Measurements from ENCODE around the gene TBC1D32. TPM values are rescaled to one million over a fixed set of nuclear protein-coding genes. Genes with fewer than 3 reads are reported as not detected.
"Not testable (repeated sequence)": the region's sequence is repeated elsewhere in the genome, so short reads cannot be mapped to it uniquely, and the experiment has no call there.

The TBC1D32 gene, protein sequence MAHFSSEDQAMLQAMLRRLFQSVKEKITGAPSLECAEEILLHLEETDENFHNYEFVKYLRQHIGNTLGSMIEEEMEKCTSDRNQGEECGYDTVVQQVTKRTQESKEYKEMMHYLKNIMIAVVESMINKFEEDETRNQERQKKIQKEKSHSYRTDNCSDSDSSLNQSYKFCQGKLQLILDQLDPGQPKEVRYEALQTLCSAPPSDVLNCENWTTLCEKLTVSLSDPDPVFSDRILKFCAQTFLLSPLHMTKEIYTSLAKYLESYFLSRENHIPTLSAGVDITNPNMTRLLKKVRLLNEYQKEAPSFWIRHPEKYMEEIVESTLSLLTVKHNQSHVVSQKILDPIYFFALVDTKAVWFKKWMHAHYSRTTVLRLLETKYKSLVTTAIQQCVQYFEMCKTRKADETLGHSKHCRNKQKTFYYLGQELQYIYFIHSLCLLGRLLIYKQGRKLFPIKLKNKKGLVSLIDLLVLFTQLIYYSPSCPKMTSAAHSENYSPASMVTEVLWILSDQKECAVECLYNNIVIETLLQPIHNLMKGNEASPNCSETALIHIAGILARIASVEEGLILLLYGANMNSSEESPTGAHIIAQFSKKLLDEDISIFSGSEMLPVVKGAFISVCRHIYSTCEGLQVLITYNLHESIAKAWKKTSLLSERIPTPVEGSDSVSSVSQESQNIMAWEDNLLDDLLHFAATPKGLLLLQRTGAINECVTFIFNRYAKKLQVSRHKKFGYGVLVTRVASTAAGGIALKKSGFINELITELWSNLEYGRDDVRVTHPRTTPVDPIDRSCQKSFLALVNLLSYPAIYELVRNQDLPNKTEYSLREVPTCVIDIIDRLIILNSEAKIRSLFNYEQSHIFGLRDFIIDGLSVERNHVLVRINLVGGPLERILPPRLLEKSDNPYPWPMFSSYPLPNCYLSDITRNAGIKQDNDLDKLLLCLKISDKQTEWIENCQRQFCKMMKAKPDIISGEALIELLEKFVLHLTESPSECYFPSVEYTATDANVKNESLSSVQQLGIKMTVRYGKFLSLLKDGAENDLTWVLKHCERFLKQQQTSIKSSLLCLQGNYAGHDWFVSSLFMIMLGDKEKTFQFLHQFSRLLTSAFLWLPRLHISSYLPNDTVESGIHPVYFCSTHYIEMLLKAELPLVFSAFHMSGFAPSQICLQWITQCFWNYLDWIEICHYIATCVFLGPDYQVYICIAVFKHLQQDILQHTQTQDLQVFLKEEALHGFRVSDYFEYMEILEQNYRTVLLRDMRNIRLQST
- 10 to 100 TPM; 10.1 to 15.9 (median 15.1) TPM for polyA plus RNA-seq (ENCODE audit: insufficient read length in 3 of 3)
- long read RNA-seq, donor 1 = 0 reads
- long read RNA-seq, donor 2, full-length matches to known transcripts = 2 of 2 reads
- long read RNA-seq, donor 2, partial matches to known transcripts = 0 of 2 reads
- long read RNA-seq, donor 2, other reads (novel, unspliced or antisense) = 0 of 2 reads
- long read RNA-seq, donor 3 = 0 reads
- long read RNA-seq, donor 4, full-length matches to known transcripts = 1 of 1 reads
- long read RNA-seq, donor 4, partial matches to known transcripts = 0 of 1 reads
- long read RNA-seq, donor 4, other reads (novel, unspliced or antisense) = 0 of 1 reads
- long read RNA-seq, donor 5 = 0 reads
- long read RNA-seq, donor 6, partial matches to known transcripts = 0 of 1 reads
- long read RNA-seq, donor 6, other reads (novel, unspliced or antisense) = 0 of 1 reads
- long read RNA-seq, donor 7 = 0 reads
- long read RNA-seq, donor 8 = 0 reads
- long read RNA-seq, donor 9, full-length matches to known transcripts = 1 of 1 reads
- long read RNA-seq, donor 9, partial matches to known transcripts = 0 of 1 reads
- long read RNA-seq, donor 9, other reads (novel, unspliced or antisense) = 0 of 1 reads
- long read RNA-seq, donor 10 = 0 reads
- long read RNA-seq, donor 11 = 0 reads
- long read RNA-seq, donor 12 = 0 reads
- long read RNA-seq, donor 13, partial matches to known transcripts = 0 of 1 reads
- long read RNA-seq, donor 13, other reads (novel, unspliced or antisense) = 0 of 1 reads
- long read RNA-seq, donor 14 = 0 reads
- long read RNA-seq, donor 15 = 0 reads
- long read RNA-seq, donor 16 = 0 reads

DNA sequence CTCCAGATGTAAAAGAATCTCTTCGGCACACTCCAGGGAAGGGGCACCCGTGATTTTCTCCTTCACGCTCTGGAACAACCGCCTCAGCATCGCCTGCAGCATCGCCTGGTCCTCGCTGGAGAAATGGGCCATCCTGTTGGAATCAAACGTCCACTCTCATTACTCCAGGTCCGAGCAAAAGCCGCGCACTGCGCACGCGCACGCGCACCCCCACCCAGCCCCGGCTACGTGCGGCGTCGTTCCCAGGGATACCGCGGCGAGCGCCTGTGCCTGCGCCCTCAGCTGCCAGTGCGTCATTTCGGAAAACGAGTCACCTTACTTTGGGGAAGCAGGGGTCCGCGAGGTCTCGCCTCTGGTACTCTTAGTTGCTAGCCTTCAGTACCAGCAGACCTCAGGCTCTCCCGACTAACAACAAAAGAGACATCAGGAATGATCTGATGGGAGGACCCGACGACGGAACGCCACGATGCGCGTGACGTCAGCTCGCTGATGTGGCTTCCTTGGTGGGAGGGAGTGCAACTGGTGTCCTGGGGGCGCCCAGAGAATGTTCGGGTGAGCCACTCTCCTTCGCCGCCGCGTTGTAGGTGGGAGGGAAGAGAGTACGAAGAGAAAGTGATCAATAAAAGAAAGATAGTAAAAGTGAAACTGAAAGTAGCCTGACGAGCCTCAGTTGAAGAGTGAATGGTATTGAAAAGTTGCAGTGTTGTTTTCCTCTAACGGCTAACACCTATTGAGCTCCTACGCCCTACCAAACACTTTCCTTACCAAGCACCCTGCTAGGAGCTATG lies at the start of gene TBC1D32:
TSS of gene TBC1D32 (minus strand) at position 182 of the 788 bp plus-strand sequence. CDS start at position 132, 50 bp downstream.
- peak; percentile 92 for DNase-seq

DNA sequence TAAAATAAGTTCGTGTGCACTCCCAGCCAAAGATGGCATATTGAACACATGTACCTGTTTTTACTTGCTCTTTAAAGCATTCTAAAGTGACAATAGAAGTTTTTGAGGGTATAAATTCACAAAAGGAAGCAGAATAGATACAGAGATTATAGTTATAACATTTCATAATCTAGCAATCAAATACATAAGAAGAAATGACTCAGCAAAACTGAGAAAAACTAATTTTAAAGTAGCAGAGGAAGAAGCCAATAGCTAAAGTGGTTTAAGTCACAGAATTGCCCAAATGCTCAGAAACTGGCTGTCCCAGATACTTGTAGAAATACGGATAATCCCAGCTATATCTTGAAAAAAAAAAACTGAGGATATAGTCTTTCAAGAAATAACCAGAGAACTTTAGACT lies 49.2 kb upstream of the TBC1D32 start:
- no peak for DNase-seq

DNA sequence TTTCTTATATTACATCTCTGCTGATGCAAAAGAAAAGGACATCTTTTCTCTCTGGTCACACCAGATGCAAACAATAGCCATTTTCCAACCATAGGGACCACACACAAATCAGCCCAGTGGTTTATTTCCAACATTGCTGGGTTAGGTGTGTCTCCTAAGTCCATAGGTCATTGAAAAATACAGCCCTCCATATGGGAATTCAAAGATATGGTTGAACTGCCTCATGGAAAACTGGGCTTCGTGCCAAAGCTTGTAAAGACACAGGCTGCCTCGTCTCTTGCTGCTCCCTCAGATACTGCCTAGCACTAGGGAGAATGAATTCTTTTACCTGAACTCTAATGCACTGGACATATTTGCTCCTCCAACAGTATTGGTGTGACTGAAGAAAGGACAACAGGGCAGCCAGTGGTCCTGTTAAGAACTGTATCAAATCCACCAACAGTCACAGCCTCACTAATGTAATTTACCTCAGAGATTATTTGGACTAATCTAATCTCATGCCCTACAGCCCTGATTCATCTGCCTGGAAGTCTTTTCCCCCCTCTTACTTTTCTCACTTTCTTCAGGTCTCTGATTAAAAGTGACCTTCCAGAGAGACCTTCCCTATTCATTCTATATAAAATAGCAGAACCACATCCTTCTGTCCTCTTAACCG lies 48.3 kb upstream of the TBC1D32 start:
- DNase-seq = no peak

DNA sequence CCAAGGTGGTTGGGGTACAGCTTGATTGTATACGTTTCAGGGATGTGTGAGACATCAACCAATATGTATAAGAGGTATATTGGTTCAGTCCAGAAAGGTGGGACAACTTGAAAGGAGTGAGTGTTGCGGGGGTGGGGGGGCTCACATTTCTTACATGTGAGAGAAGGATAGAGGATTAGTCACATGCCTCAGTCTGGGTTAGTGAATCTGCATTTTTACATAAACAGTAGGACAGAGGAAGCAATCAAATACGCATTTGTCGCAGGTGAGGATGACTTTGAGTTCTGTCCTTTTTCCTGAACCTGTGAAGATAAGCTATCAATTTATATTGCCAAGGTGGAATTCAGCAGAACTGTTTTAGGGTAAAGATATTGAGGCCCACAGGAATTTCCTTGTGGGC lies 42.1 kb upstream of the TBC1D32 start:
- no peak for DNase-seq

DNA sequence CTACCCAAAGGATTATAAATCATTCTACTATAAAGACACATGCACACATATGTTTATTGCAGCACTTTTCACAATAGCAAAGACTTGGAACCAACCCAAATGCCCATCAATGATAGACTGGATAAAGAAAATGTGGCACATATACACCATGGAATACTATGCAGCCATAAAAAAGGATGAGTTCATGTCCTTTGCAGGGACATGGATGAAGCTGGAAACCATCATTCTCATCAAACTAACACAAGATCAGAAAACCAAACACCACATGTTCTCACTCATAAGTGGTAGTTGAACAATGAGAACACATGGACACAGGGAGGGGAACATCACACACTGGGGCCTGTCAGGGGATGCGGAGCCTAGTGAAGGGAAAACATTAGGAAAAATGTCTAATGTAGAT lies 39.9 kb upstream of the TBC1D32 start:
- DNase-seq = not testable (repeated sequence)

DNA sequence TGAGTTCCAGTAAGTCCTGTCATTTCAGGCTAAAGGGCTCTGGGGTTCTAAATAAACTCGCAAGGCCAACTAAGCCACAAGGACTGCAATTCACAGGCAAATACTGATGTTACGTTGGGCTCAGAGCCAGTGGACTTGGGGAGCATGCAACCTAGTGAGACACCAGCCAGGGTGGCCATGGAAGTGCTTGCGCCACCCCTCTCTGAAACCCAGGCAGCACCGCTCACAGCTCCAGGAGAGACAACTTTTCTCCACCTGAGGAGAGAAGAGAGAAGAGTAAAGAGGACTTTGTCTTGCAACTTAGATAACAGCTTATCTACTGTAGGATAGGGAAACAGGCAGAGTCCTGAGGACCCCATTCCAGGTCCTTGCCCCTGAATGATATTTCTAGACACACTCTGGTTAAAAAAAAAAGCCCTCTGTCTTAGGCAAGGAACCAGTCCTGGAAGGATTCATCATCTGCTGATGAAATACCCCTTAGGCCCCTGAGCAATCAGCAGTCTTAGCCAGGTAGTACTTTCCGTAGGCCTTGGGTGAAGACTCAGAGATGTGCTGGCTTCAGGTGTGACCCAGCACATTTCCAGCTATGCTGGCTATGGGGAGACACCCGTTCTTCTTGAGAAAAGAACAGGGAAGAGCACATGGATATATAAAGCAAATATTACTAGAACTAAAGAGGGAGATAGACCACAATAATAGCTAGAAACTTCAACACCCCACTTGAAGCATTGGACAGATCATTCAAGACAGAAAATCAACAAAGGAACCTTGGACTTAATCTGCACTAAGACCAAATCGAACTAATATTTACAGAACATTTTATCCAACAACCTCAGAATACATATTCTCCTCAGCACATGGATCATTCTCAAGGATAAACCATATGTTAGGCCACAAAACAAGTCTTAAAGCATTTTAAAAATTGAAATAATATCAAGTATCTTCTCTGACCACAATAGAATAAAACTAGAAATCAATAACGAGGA lies 31.5 kb upstream of the TBC1D32 start:
- no peak for DNase-seq

DNA sequence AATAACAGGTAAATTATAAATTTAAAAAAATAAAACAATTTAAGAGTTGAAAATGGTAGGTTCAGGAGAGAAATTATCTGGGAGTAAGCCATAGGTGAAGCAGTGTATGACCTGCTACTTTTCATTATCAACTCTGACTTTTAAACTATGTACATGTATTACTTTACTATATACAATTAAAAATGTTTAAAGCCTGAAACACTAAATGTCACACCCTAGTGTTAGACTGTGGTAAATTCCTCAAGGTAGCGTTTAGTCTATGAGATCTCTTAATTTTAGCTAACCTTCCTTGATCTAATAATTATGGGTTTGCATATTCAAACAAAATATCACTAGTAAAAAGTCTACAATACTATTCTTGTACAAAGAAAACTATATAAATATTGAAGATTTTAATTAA lies 22.3 kb upstream of the TBC1D32 start:
- no peak for DNase-seq

DNA sequence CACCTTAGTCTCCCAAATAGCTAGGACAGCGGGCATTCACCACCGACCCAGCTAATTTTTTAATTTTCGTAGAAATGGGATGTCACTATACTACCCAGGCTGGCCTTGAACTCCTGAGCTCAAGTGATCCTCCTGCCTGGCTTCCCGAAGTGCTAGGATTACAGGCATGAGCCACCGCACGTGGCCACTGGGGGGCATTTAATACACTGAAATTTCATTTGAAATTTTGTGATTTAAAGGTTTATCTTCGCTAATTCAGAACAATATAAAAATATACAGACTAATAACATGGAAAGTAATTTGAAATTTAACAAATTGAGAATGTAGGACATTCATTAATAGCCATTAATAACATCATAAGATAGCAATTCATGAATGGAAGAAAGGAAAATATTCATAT lies 20.5 kb upstream of the TBC1D32 start:
- no peak for DNase-seq

DNA sequence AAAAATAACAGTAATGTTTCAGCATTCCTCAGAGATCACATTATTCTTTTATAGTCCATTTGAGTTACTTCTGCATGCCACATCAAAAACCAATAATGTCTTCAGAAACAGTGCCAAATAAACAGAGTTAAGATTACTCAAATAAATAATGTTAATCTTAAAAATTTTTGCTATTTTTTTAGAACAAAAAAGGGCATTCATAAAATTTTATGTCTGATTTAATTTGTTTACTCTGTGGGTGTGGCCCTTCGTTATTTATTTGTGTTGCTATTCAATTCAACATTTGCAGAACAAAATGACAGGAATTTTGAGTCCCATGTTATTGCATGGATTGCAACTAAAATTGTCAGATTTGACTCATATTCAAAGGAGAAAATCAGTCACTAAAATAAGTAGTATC lies 18.7 kb upstream of the TBC1D32 start:
- no peak for DNase-seq

DNA sequence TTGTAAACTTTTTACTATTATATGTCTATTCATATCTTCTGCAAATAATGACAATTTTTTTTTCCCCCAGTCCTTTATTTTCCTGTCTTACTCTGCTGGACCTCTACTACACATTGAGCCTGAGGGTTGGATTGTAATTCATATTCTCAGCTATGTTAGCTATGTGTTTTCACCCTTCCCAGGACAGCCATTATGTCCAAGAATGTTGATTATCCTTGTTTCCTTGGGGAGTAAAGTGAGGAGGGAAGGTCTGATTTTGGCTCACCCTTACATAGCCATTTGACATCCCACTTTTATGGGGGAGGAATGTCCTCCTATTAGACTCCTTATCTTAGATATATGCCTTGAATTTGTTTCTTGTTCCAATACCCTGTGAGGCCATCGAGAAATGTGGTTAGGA lies 17.6 kb upstream of the TBC1D32 start:
- DNase-seq = no peak

DNA sequence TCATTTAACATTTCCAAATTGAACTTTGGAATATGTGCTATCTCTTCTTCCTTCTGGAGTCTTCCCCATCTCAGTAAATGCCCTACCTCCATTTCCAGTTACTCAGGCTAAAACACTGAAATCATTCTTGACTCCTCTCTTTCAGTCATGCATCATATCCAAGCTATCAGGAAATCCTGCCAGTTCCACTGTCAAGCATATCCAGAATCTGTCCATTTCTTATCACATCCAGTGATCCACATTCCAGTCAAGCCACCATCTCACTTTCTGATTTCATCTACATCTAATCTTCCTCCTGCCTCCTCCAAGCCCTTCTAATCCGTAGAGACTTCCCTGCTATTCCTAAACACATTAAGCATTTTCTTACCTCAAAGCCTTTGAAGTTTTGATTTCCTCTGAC lies 15.3 kb upstream of the TBC1D32 start:
- DNase-seq = no peak

DNA sequence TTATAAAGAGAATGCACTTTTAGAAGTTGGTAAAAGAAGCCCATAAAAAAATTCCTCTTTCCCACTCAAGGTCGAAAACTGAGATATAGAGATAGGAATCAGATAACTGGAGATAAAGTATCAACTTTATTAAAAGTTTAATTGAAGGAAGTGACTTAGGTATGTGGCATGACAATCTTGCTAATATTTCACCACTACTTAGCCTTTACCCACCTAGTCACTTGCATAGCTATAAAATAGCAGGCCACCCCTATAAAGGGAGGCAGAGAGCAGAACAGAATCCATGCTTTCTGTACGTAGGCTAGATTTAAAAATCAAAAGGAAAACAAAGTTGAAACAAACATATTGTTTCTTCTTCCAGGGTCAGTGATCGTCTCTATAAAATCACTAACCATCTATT lies 13.2 kb upstream of the TBC1D32 start:
- no peak for DNase-seq

DNA sequence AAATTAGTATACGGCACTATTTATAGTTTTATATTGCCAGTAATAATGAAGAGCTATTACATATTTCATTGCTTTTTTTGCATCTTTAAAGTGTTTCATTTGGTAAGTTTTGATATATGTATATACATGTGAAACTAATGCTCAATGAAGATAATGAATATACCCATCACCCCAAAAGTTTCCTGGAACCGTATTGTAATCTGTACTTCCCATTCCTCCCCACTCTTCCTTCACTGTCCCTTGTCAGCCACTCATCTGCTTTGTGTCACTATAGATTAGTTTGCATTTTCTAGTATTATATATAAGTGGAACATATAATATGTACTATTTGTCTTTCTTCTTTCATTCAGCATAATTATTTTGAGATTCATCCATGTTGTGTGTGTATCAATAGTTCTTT lies 10.3 kb upstream of the TBC1D32 start:
- DNase-seq = no peak

DNA sequence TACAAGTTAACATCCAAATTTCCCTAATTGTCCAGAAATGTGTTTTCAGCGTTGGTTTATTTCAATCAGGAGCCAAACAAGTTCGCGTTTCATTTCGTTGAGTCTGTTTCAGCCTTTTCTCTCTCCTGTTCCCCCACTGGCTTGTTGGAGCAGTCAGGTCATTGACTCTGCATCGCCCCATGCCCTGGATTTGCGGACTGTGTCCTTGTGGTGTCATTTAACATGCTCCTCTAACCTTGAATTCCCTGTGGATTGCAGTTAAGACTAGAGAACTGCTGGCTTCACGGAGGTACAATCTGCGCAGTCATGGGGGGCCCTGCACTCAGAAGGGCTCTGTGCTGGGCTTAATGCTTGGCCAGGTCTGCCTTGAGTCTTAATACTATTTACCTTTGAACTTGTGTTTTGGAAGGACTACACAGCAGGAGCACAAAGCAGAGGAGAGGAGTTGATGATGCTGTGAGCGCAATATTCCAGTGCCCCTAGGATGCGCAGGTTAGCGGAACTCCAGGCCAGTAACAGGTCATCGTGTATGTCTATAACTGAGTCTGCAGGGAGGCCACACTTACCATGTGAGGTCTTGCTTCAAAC lies 5.5 kb upstream of the TBC1D32 start:
- DNase-seq = no peak

DNA sequence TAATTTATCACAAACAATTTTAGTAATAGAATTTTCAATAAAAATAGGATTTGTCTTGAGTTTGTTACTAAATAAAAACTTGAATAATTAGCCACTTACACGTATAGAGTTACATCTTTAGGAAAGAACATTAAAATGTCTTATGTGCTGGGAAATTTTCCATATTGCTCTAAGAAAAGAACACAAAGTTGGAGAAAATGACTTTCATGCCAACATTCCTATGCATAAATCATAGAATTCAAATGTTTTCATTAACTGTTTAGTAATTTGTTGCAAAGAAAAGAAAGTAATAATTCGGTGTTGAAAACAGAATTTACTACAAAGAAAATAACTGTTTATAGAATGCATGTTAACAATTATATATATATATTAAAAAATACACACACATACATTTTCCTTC lies 4.7 kb upstream of the TBC1D32 start:
- peak; percentile 68 for DNase-seq

DNA sequence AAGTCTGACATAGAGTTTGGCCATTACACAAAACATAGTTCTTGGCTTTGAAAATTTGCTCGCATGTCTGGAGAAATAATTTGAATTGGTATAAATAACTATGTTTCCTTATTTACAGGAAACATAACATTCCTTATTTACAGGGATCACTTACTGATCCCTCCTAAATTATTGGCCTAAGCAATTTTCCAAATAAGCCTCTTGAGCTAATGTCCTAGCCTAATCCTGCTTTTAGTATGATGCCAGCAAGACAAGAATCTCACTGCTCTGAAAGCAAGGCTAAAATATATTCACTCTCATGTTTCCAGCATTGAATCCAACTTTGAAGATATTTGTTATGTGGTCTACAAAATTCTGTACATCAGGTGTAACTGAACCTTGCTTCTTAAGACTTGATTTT lies 4.1 kb upstream of the TBC1D32 start:
- peak; percentile 15 for DNase-seq
